HG03558 (cell line): ENCODE data around the gene N4BP2L1.
A peak's percentile ranks its signal among the peaks of the same experiment; 100 is the strongest.

Experiments used
- ATAC-seq: cut with Tn5 transposase; IDR thresholded peaks from one replicate; pipeline ENCODE4 v1.9.1; 2021; ENCODE audit warnings: moderate number of reproducible peaks; ENCODE audit not compliant: unreplicated experiment; ENCODE audit errors: extremely low read depth

Gene N4BP2L1

GRCh38 chr13:32427852-32428580 lies at the start of gene N4BP2L1:
N4BP2L1 (minus strand) TSS chr13:32428130; CDS start chr13:32428082, 48 bp downstream.
- ATAC-seq: peak; percentile 43

- no peak for ATAC-seq
Observed at GRCh38 chr13:32476892-32477291, 49.0 kb upstream of the N4BP2L1 start.

- ATAC-seq: no peak
Observed at GRCh38 chr13:32476021-32476731, 48.2 kb upstream of the N4BP2L1 start.

GRCh38 chr13:32474999-32475792 lies 47.3 kb upstream of the N4BP2L1 start:
- no peak for ATAC-seq

GRCh38 chr13:32473650-32474049 lies 45.7 kb upstream of the N4BP2L1 start:
- ATAC-seq: no peak

GRCh38 chr13:32472194-32472621 lies 44.3 kb upstream of the N4BP2L1 start:
- ATAC-seq: peak; percentile 62

- no peak for ATAC-seq
Observed at GRCh38 chr13:32471187-32471922, 43.4 kb upstream of the N4BP2L1 start.

- no peak for ATAC-seq
Observed at GRCh38 chr13:32468502-32469142, 40.7 kb upstream of the N4BP2L1 start.

- ATAC-seq: no peak
Observed at GRCh38 chr13:32456591-32456990, 28.7 kb upstream of the N4BP2L1 start.

GRCh38 chr13:32455594-32455903 lies 27.6 kb upstream of the N4BP2L1 start:
- no peak for ATAC-seq

GRCh38 chr13:32454886-32455593 lies 27.1 kb upstream of the N4BP2L1 start:
- no peak for ATAC-seq

- no peak for ATAC-seq
Observed at GRCh38 chr13:32453981-32454380, 26.1 kb upstream of the N4BP2L1 start.

GRCh38 chr13:32448972-32449371 lies 21.0 kb upstream of the N4BP2L1 start:
- ATAC-seq: no peak

- ATAC-seq: no peak
Observed at GRCh38 chr13:32447894-32448623, 20.1 kb upstream of the N4BP2L1 start.

GRCh38 chr13:32446773-32447465 lies 19.0 kb upstream of the N4BP2L1 start:
- ATAC-seq: no peak

- no peak for ATAC-seq
Observed at GRCh38 chr13:32446220-32446619, 18.3 kb upstream of the N4BP2L1 start.

- ATAC-seq: no peak
Observed at GRCh38 chr13:32445461-32445860, 17.5 kb upstream of the N4BP2L1 start.

GRCh38 chr13:32443111-32443510 lies 15.2 kb upstream of the N4BP2L1 start:
- no peak for ATAC-seq
